Activated CD8-positive, alpha-beta memory T cell treated with anti-CD3 and anti-CD28 coated beads for 48 hours (primary cell): ENCODE measurements around the gene PLCL2.

ENCODE experiments used
- DNase-seq, 3 experiments: peaks; one replicate each; pipeline ENCODE4 v3.0.0-alpha.2; 2020; ENCODE audit warnings: low read depth in 2 of 3, low spot score in 2 of 3

PLCL2 gene

DNA sequence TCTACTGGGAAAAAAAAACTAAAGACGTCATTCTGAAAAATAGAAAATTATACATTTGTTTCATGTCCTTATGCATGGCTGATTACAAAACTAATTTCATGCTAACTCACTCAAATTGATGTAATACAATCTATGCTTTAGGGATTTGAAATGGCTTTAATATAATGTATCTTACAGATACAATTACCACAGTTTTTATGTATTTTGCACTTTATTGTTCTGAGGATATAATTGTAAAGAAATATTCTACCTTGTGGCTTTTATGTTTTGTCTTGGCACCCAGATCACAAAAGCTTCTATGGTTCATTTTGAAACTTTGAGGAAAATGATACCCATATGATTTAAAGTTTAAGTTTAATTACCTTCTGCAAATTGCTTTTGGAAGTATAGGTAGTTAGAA, 122.5 kb downstream of the PLCL2 start:
- DNase-seq: no peak

- DNase-seq: no peak
These were observed 125.1 kb downstream of the PLCL2 start for GRCh38 chr3:17009826-17010225.

- DNase-seq: no peak
These were observed 127.1 kb downstream of the PLCL2 start for GRCh38 chr3:17011728-17012338.

- no peak for DNase-seq
These were observed 128.3 kb downstream of the PLCL2 start for GRCh38 chr3:17013050-17013449.

- DNase-seq: no peak
These were observed 128.8 kb downstream of the PLCL2 start for GRCh38 chr3:17013571-17013970.

GRCh38 chr3:17014284-17014683, 129.5 kb downstream of the PLCL2 start:
- DNase-seq: no peak

- no peak for DNase-seq
These were observed 130.0 kb downstream of the PLCL2 start for GRCh38 chr3:17014709-17015108.

GRCh38 chr3:17021614-17022013, 136.9 kb downstream of the PLCL2 start:
- no peak for DNase-seq

GRCh38 chr3:17023006-17023664, 138.4 kb downstream of the PLCL2 start:
- DNase-seq: peak in 2 of 3 experiments; percentile 19 to 33

GRCh38 chr3:17025594-17026139, 140.9 kb downstream of the PLCL2 start:
- peak in 1 of 3 experiments; percentile 17 for DNase-seq

GRCh38 chr3:17027318-17027717, 142.6 kb downstream of the PLCL2 start:
- no peak for DNase-seq

GRCh38 chr3:17028363-17028762, 143.6 kb downstream of the PLCL2 start:
- DNase-seq: no peak

DNA sequence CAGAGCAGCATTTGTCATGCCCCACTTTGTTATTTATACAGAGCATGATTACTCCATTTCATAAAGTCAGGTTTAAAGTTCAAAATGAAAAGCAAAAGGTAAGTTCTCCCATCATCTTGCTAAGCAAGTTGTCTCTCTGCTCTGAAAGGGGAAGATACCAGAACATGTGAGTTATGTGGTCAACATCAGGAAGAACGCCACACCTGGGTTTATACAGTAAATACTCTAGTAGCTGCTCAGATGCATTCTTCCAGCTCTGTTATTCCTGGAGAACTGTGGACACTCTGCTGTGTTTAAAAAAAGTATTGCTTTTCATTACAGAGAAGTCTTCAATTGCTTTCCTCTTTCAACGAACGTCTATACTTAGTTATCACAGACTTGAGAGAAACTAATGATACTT, 145.7 kb downstream of the PLCL2 start:
- DNase-seq: no peak

DNA sequence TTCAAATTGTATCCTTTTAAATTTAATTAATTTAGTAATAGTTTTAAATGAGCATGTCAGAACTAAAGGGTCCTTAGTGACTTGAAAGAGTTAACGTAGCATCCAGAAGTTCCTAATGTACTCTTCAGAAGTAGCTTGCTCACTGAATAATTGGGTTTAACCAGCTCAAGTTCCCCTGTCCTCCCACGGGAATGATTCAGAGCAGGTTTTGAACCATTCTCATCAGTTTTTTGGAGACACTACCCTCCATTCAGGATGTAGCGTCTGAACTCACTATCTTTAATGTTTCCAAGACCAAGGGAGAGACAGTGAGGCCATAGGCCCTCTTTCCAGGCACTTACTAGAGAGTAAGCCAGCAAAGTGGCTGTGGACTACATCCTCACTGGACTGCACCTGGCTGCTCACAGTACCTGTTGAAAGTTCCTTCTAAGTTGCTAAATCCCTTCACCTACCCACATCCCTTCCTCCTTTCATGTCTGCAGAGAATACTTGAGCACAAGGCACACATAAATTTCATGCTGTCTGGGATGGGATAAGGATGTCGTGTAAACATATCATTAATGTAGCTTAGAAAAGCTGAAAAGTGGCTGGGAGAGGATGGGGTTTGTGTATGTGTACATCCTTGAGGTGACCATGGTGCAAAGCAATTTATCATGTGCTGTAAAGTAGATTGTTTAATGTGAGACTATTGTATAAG, 146.3 kb downstream of the PLCL2 start:
- DNase-seq: no peak

DNA sequence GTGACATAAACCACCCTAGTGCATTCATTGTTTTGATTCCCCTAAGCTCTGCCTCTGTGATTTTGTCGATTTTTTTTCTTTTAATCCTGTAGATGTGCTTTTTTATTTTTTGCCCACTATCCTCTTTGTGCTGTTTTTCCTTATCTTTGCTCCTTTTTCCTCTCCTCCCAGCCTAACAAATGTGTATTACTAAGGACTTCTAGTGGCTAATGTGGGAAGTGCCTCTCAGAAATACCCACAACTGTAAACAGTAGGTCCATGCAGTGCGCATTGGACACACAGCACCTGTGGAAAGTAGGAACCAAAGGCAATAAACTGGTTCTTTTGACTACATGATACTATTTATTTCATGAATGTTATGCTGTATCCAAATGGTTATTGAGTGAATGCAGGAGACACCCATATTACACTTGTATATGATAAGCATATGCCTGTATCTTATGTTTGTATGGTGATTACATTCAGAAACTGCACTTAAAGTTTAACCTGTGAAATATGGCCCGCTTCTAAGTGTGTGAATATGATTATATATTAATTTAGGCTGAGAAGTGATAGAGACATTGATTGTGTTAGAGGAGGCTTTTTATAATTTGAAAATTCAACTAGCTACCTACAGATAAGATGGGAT, 147.8 kb downstream of the PLCL2 start:
- no peak for DNase-seq

DNA sequence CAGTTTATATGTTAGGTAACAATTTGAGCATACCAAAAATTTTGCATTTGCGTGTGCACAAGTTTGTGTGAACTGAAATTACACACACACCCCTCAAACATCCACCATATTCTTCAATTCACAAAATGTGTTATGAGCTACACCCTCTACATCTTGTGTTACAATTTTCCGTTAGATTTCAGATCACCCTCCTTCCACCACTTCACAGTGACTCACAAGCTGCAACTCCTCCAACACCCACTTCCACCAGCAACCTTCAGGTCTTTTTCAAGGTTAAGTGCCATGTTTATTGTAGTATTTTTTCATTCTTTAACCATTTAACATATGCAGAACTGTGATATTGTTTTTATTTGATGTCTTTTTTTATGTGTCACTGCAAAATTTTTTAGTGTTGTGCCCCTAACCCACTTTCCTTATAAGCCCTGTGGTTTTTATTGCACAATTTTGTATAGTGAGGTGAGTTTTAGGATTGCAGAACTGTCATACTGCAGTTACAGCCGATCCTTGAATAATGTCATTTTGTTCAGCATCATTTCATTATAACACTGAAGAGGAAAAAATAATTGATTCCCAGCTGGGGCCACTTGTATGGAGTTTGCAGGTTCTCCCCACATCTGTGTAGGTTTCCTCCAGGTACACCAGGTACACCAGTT, 148.9 kb downstream of the PLCL2 start:
- DNase-seq: no peak

GRCh38 chr3:17035033-17035432, 150.3 kb downstream of the PLCL2 start:
- no peak for DNase-seq

- no peak for DNase-seq
These were observed 151.2 kb downstream of the PLCL2 start for GRCh38 chr3:17035966-17036365.

DNA sequence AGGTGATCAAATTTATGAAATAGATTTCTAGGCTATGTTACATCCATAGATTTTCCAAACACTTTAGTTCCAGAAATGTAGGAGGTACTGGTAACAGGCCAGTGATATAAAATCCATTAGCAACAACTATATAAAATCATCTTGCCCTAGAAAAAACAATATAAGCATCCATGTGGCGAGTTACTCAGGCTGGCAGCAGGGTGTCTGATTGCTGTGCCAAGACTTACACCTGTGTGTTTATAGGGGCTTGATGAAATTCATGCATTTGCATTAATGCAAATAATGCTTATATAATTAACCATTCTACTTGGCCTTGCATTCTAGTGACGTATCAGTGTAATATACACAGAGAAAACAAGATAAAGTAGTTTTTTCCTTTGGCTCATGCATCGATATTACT, 153.4 kb downstream of the PLCL2 start:
- no peak for DNase-seq

GRCh38 chr3:17038900-17039553, 154.3 kb downstream of the PLCL2 start:
- DNase-seq: no peak

DNA sequence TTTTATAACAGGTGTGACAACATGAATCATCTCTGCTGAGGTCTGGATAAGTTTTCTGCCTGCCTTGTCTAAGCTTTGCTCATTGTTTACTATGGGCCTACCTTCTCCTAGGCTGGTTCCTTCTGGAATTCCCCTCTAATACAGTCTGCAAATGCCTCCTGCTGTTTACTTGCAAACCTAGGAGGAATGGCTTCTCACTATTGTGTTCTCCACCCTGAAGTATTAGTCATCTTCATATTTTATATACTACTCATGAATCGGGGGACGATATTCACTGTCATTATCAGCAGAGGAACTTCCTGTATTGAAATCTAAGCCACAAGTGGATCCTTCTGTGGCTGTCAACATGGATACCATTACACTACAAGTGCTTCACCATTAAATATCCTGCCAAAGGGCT, 154.8 kb downstream of the PLCL2 start:
- no peak for DNase-seq
